Ovary (tissue), 9 donors: ENCODE results near the gene PRLR. TPM values are rescaled to one million over a fixed set of nuclear protein-coding genes. Genes with fewer than 3 reads are reported as not detected.

Experiments used
- DNase-seq, 5 donors: peaks; one replicate each; pipeline ENCODE4 v3.0.0-alpha.2; 2019 to 2020
- H3K27ac ChIP-seq, 2 donors: fragments of 200-600 bp; one replicate each; pipeline versions ENCODE4 v1.5.1 to v1.8.0; 2019 to 2022
- H3K27me3 ChIP-seq: fragments of 200-600 bp; one replicate; pipeline ENCODE4 v1.8.0; 2022
- H3K36me3 ChIP-seq: fragments of 200-600 bp; sonication (generic); one replicate; pipeline ENCODE4 v1.5.1; 2019
- H3K4me1 ChIP-seq: one replicate; pipeline ENCODE4 v1.8.1; 2013; ENCODE audit warnings: mild to moderate bottlenecking, moderate library complexity; ENCODE audit not compliant: insufficient read depth
- H3K4me3 ChIP-seq: fragments of 200-600 bp; sonication (generic); one replicate; pipeline ENCODE4 v1.5.1; 2017
- H3K9me3 ChIP-seq, 2 donors: fragments of 200-600 bp in 1 of 2; sonication (generic) in 1 of 2; one replicate each; pipeline versions ENCODE4 v1.5.1 to v1.8.1; 2013 to 2019; ENCODE audit warnings: mild to moderate bottlenecking in 1 of 2, moderate library complexity in 1 of 2
- CTCF ChIP-seq, 3 donors: fragments of 450-650 bp in 2 of 3; fragments of 200-600 bp in 1 of 3; IDR thresholded peaks; one replicate each; pipeline versions ENCODE4 v1.5.1 to v1.8.0; 2016 to 2022; ENCODE audit warnings: antibody characterized with exemption in 3 of 3, mild to moderate bottlenecking in 1 of 3
- EP300 ChIP-seq: sonication (generic); formaldehyde crosslinking; IDR thresholded peaks from one replicate; pipeline ENCODE4 v1.6.1; 2017; ENCODE audit warnings: antibody characterized with exemption
- POLR2A ChIP-seq: fragments of 450-650 bp; IDR thresholded peaks from one replicate; pipeline ENCODE4 v1.6.1; 2017; ENCODE audit warnings: antibody characterized with exemption, mild to moderate bottlenecking, moderate library complexity
- whole genome bisulfite sequencing, 3 donors: extraction: QIAGEN DNeasy Blood & Tissue Kit in 1 of 3; methylation state at CpG; one replicate each; pipeline versions ENCODE4 v1.1.5 to v1.1.7; 2013 to 2017; 5-methylcytosine and 5-hydroxymethylcytosine counted together
- intact Hi-C, 4 donors: fragments of 100-400 bp; cut with DNase I; formaldehyde crosslinking; loops; one replicate each; pipeline versions ENCODE4 v1.11.0 to v1.15.1; 2022 to 2023
- polyA plus RNA-seq, 2 donors: library from polyadenylated mRNA; stranded (reverse); fragments of 200-250 nt in 1 of 2; fragments of 350-450 nt in 1 of 2; fragmentation: Illumina TruSeq in 1 of 2; extraction: RNeasy Lipid Tissue Mini Kit (QIAGEN cat#74804) in 1 of 2; gene quantifications; one replicate each; pipeline ENCODE4 v1.2.3, GENCODE V29; 2013 to 2014
- total RNA-seq, 7 donors: library from RNA; depleted of rRNA in 2 of 7; stranded (reverse); fragments of >200 nt in 2 of 7; fragmentation: NEBNext Ultra II Directional in 3 of 7; extraction: Animal tissue kit (Norgen Biotek cat#: 25700) in 3 of 7; gene quantifications; one replicate each; pipeline versions ENCODE4 v1.1.0 to v1.2.4, GENCODE V29; 2016 to 2023
- donor health status: DM: no; HTN: no; CAD: no; lungs with moderate emphysema.
- donor health status: DM: no; HTN: no; CAD: no.
- donor health status: Bipolar disorder and iron deficiency.
- donor health status: DM: yes; HTN: yes; CAD: no.
- donor health status: DM: no; HTN: no; CAD: no.
- donor health status: DM: yes; HTN: yes; CAD: no.

Gene PRLR
- total and polyA plus RNA-seq, 9 donors: 1.8 to 24.5 (median 8.1) TPM

GRCh38 chr5:35218981-35219380, 11.3 kb downstream of the PRLR start:
- intact Hi-C loops: no loop called here
- H3K27me3 ChIP-seq: no peaks in the 10 kb centered on the region
- peak overlapping the region in 1 of 2 donors; percentile 48 for H3K27ac ChIP-seq
- DNase-seq: no peak
- H3K36me3 ChIP-seq: no peaks in the 10 kb centered on the region
- no peaks in the 10 kb centered on the region for H3K9me3 ChIP-seq
- TF ChIP-seq CTCF (IDR thresholded peaks at IDR 0.05) (no peak), POLR2A (no peak), EP300 (no peak)
- peaks cover 15% of the 10 kb centered on the region for H3K4me1 ChIP-seq
- 95 to 99% (median 96%) methylated on average over 4 of the region's 4 CpGs for WGBS, 3 donors
- no peak overlapping the region for H3K4me3 ChIP-seq

- TF ChIP-seq POLR2A (no peak), CTCF (IDR thresholded peaks at IDR 0.05) (no peak), EP300 (no peak)
- no peak for DNase-seq
- intact Hi-C loops: no loop called here
- H3K9me3 ChIP-seq: no peaks in the 10 kb centered on the region
- no peak overlapping the region for H3K4me3 ChIP-seq
- H3K27me3 ChIP-seq: no peaks in the 10 kb centered on the region
- no peak overlapping the region for H3K27ac ChIP-seq
- H3K4me1 ChIP-seq: peaks cover 2% of the 10 kb centered on the region
- 94 to 99% (median 96%) methylated on average over 2 of the region's 2 CpGs for WGBS, 3 donors
- no peaks in the 10 kb centered on the region for H3K36me3 ChIP-seq
Measured at GRCh38 chr5:35214051-35214450, 16.2 kb downstream of the PRLR start.

DNA sequence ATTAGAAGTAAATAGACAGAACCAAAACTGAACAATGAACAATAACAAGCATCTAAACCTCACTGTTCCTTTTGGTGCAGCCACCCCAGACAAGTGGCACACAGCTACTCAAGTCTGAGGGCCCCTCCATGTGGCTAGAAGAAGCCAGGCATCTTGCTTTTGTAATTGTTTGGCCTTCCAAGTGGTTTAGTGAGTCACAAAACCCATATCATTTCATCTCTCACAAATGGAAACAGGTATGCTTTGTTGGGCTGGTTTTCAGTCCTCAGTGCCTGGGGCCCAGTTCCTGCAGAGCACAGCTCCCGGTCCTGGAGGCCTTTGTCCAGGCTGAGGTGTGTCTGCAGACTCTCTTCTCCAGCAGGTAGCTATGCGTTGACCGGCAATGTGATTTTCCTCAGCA, 16.7 kb downstream of the PRLR start:
- no peak overlapping the region for H3K4me3 ChIP-seq
- intact Hi-C loops: no loop called here
- no peaks in the 10 kb centered on the region for H3K9me3 ChIP-seq
- no peak overlapping the region for H3K27ac ChIP-seq
- DNase-seq: no peak
- no peaks in the 10 kb centered on the region for H3K36me3 ChIP-seq
- no peaks in the 10 kb centered on the region for H3K4me1 ChIP-seq
- WGBS, 3 donors: 95 to 97% (median 96%) methylated on average over 3 of the region's 3 CpGs
- TF ChIP-seq EP300 (no peak), POLR2A (no peak)
- no peaks in the 10 kb centered on the region for H3K27me3 ChIP-seq

DNA sequence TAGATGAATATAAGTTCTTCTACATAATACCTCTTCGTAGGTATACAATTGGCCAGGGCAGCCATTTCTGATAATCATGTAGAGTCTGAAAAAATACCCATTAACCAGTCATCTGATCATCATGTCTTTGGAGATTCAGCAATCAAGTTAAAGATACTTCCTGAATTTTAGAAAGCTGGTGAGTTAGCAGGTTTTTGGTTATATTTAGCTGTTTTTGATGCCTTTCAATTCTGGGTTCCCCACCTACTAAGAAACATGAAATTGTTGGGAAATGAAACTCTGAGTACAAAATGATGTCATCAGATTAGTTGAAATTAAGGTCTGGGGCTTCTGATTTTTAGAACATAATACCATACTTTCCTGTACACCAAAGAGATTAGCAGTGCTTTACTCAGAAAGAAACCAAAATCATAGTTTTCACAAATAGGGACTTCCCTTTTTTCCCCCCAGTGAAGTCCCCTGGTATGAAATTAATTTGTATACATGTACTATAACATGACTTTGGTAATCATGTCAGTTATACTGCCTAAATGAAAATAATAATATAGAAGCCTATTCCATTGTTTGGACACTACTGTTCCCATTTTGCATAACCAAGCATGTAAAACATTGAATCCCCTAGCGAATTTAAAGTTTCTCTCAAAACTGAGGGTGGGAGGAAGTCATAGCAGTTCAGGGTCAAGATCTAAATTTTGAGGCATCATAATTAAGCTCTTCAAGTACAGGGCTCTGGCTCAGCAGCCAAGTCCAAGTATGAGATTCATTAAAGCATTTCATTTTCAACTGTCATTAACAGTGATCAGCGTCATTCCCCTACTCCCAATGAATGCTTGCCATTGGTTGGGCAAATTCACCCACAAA, 17.9 kb downstream of the PRLR start:
- no peaks in the 10 kb centered on the region for H3K9me3 ChIP-seq
- no peaks in the 10 kb centered on the region for H3K27me3 ChIP-seq
- intact Hi-C loops: no loop called here
- TF ChIP-seq POLR2A (no peak), CTCF (IDR thresholded peaks at IDR 0.05) (no peak), EP300 (no peak)
- WGBS, 3 donors: 54 to 88% (median 57%) methylated on average over 3 of the region's 3 CpGs
- no peaks in the 10 kb centered on the region for H3K36me3 ChIP-seq
- no peak for DNase-seq
- H3K27ac ChIP-seq: no peak overlapping the region
- H3K4me1 ChIP-seq: no peaks in the 10 kb centered on the region
- H3K4me3 ChIP-seq: no peak overlapping the region

DNA sequence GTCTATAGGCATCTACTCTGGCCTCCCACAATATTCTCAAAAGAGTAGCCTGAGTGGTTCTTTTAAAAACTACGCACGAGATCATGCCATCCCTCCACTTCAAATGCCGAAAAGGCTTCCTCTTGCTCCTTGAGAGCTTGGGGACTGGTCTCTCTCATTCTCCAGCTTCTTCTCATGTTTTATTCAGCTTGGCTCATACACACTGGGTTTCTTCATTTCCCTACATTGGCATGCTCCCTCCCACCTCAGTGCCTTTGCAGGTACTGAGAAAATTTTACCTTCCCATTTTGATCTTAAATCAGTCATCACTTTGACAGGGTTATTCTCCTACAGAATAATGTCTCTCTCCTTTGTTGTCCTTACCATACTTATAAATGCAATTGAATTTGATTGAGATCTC, 20.4 kb downstream of the PRLR start:
- no peak overlapping the region for H3K4me3 ChIP-seq
- WGBS, 3 donors: 96 to 97% (median 96%) methylated on average over 3 of the region's 3 CpGs
- no peaks in the 10 kb centered on the region for H3K9me3 ChIP-seq
- no peak overlapping the region for H3K27ac ChIP-seq
- TF ChIP-seq CTCF (IDR thresholded peaks at IDR 0.05): no peak
- no peak for TF ChIP-seq EP300
- TF ChIP-seq POLR2A: no peak
- no peaks in the 10 kb centered on the region for H3K36me3 ChIP-seq
- no peaks in the 10 kb centered on the region for H3K27me3 ChIP-seq
- intact Hi-C loops: no loop called here
- H3K4me1 ChIP-seq: no peaks in the 10 kb centered on the region
- no peak for DNase-seq
